HG03354 (cell line): ENCODE results near the gene ITIH1.

Source experiments
- ATAC-seq: cut with Tn5 transposase; IDR thresholded peaks from one replicate; pipeline ENCODE4 v1.9.1; 2021; ENCODE audit warnings: mild to moderate bottlenecking; ENCODE audit not compliant: unreplicated experiment, poor library complexity, severe bottlenecking

ITIH1 gene

GRCh38 chr3:52788890-52789745, 11.7 kb downstream of the ITIH1 start:
- no peak for ATAC-seq

DNA sequence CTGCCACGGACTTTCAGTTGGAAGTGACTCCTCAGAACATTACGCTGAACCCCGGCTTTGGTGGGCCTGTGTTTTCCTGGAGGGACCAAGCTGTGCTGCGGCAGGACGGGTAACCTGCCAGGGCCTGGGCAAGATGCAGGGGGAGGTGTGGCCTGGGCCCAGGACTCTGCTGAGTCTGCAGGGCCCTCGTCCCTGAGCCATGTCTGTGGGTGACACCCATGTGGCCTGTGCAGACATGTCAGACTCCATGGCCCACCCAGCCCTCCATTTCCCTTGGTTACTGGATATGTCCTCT, 12.3 kb downstream of the ITIH1 start:
- no peak for ATAC-seq

DNA sequence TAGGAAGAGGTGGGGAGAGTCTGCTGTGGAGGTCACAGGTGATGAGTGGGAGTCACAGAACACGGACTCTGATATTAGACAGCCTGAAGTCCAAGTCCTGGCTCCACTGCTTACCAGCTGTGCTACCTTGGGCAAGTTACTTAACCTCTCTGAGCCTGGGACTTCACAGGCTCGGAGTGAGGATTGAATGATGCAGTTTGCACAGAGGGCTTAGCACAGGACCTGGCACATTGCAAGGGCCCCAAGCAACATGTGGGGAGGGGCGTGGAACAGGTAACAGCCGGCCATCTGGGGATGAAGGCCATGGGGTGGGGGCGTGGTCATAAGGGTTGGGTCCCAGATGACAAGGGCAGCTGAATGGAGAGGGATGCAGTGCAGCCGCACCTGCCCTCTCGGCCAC, 12.9 kb downstream of the ITIH1 start:
- ATAC-seq: no peak

DNA sequence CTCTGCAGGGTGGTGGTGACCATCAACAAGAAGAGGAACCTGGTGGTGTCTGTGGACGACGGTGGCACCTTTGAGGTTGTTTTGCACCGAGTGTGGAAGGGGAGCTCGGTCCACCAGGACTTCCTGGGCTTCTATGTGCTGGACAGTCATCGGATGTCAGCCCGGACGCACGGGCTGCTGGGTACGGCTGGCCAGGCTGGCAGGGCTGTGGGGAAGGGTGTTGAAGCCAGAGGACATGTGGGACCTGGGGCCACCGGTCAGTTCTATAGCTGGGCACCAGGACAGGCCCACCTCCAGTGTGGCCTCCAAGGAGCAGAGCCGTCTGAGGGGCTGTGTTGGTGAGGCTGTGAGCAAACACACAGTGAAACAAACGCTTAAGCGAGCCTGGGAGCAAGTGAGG, 13.3 kb downstream of the ITIH1 start:
- ATAC-seq: no peak

GRCh38 chr3:52791366-52791765, 14.0 kb downstream of the ITIH1 start:
- ATAC-seq: no peak

DNA sequence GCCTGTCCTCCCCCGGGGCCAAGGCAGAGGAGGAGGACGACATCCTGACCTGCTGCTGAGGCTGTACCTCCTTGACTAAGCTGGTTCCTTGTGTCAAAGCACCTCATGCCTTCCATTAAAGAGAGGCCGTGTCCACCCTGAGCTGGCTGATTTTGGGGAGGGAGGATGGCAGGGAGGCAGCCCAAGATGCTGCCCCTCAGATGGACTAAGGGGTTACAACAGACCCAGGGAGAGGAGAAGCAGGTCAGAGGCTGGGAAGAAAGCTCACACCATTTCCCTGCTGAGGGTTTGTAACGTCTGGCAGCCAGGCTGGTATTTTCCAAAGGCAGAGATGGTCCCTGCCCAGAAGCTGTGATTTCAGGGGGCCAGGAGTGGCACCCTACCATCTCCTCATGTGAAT, 14.5 kb downstream of the ITIH1 start:
- ATAC-seq: no peak

DNA sequence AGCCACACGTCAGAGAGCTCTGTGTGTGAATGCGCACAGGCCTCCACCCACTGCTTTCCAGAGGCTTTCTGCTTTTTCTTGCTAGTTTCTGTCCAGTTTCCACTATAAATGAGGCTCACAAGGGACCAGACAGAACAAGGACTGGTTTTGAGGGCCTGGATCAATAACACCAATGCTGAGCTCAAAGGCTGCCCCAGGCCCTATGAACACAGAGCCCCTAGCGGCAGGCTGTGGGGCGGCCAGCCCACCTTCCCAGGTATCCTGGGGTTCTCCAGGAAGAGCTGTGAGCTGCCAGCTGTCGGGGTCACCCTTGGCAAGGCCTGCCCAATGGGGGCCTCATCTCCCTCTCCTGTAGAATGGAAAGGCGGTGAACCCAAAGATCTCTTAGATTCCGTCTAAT, 15.0 kb downstream of the ITIH1 start:
- ATAC-seq: no peak

DNA sequence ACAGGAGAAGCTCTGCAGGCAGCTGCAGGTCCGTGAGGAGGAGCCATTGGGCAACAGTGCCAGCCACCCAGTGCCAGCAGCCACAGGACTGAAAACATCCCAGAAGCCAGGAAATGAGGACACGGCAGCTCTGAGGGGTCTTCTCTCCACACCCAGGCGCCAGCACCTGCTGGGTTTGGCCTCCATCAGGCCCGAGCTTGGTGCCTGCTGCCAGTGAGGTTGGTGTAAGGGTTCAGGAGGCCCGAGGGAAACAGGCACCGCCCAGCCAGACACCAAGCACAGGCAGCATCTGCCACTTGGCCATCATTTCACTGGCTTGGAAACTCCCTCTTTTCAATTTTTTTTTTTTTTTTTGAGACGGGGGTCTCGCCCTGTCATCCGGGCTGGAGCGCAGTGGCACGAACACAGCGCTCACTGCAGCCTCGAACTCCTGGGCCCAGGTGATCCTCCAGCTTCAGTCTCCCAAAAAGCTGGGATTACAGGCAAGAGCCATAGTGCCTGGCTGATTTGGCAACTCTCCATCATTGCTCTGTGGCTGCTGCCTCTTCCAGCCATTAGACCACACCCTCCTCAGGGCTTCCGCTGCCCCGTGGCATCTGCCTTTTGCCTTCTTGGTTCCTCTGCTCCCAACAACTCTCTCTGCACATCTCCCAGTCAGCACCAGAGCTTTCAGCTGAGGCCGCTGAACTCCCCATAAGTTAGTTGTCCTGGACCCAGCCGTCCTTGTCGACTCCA, 15.7 kb downstream of the ITIH1 start:
- ATAC-seq: no peak

- ATAC-seq: no peak
Measured at GRCh38 chr3:52793702-52794611, 16.6 kb downstream of the ITIH1 start.

GRCh38 chr3:52794612-52795099, 17.3 kb downstream of the ITIH1 start, which contains the start of gene ITIH3:
Gene ITIH3 (plus strand): TSS chr3:52794796. CDS start chr3:52794804, 8 bp downstream.
- no peak for ATAC-seq

GRCh38 chr3:52795298-52795900, 18.0 kb downstream of the ITIH1 start:
- ATAC-seq: no peak

DNA sequence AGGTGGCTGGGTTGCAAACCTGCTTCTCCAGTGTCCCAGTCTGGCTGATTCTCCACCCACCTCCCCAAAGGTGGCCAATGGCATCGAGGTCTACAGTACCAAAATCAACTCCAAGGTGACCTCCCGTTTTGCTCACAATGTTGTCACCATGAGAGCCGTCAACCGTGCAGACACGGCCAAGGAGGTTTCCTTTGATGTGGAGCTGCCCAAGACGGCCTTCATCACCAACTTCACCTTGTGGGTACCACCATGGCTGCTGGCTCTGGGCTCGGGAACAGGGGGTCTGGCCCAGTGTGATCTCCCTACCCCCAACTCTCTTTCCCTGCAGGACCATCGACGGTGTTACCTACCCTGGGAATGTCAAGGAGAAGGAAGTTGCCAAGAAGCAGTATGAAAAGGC, 19.0 kb downstream of the ITIH1 start:
- no peak for ATAC-seq

DNA sequence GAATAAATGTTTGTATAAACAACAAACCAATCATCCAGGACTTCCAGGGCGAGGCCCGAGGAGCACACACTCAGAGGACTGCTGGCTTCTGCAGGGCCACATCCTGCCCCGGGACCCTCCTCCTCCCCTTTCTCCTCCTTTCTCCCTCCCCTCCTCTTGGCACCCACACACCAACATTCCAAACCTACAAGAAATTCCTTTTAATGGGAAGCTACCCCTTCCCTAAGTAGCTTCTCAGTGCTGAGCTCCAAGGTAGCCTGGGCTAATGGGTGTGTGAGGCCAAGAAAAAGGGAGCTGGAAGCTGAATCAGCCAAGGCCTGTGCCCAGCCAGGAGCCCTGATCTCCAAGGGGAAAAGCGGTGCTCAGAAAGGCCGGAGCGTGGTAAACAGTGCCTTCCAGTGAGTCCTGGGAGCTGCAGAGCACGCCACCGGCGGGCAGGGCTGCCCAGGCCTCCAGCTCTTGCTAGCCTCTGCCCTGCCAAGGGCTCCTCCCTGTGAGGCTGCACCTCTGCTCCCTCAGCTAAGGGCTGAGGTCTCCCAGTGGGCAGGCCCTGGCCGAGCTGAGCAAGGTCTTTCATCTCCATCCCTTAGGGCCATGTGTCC, 21.1 kb downstream of the ITIH1 start:
- ATAC-seq: no peak

DNA sequence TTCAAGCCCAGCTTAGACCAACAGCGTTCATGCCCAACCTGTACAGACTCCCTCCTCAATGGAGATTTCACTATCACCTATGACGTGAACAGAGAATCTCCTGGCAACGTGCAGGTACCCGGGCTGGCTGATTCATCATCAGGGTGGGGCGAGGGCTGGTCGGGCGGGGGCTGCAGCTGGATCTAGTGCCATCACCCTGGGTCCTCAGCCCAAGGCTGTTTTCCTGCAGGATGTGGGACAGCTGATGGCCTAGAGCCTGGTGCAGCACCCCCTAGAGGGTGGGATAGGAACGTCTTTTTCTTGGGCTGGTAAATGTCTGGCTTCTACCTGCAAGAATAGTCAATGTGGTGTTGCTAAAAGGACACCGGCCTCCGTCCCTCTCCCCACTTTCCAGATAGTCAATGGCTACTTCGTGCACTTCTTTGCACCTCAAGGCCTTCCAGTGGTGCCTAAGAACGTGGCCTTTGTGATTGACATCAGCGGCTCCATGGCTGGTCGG, 21.6 kb downstream of the ITIH1 start:
- no peak for ATAC-seq

GRCh38 chr3:52800079-52800478, 22.7 kb downstream of the ITIH1 start:
- ATAC-seq: no peak

- no peak for ATAC-seq
Measured at GRCh38 chr3:52801839-52802238, 24.4 kb downstream of the ITIH1 start.

- no peak for ATAC-seq
Measured at GRCh38 chr3:52805270-52806039, 28.1 kb downstream of the ITIH1 start.

DNA sequence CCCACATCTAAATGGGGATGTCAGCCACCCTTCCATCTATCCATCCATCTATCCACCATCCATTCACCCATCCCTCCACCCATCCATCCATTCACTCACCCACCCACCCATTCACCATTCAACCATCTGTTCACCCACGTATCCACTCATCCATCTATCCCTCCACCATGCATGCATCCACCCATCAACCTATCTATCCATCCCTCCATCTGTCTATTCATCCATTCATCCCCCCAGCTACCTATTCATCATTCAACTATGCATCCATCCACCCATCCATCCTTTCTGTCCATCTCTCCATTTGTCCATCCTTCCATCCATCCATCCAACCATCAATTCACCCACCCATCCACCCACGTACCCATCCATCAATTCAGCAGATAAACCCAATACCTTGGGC, 31.8 kb downstream of the ITIH1 start:
- no peak for ATAC-seq
